Measurements from ENCODE around the gene PAN2. TPM values are rescaled to one million over a fixed set of nuclear protein-coding genes. Genes with fewer than 3 reads are reported as not detected.

PAN2 gene
- total RNA-seq, 1 experiment from 2014 or later, result 71.9 TPM

GRCh38 chr12:56317675-56318074 is 16.1 kb downstream of the PAN2 start:
- DNase-seq (ENCODE audit: low read depth, low spot score) (no peak), ATAC-seq (no peak)
- H3K27me3 ChIP-seq (ENCODE audit: control insufficient read depth, insufficient read depth, low read length), result no peaks in the 10 kb centered on the region
- intact Hi-C loops (cut with micrococcal nuclease; ENCODE audit: unreplicated experiment), result loop anchor here (5.0 kb wide), 1 partner anchor 150 kb away; the partner anchor contains the start of gene SPRYD4
- peaks cover 4% of the 10 kb centered on the region for H3K4me1 ChIP-seq (ENCODE audit: control insufficient read depth, insufficient read depth, low read length)
- TF ChIP-seq SIN3A (IDR thresholded peaks at IDR 0.05; ENCODE audit: borderline replicate concordance, insufficient read depth, low read depth, low read length) (no peak), CTCF (IDR thresholded peaks at IDR 0.05) (no peak; the same call in 1 of the 2 replicates), REST (IDR thresholded peaks at IDR 0.05; ENCODE audit: insufficient read depth in 1 of 2, low read depth in 2 of 2, low read length in 1 of 2) (no peak), POLR2AphosphoS5 (IDR thresholded peaks at IDR 0.05; ENCODE audit: low read depth, low read length) (no peak), TCF7L2 (IDR thresholded peaks at IDR 0.05; ENCODE audit: low read depth, low read length) (no peak)
- no peak overlapping the region for H3K4me3 ChIP-seq (ENCODE audit: low read depth in 2 of 2, low read length in 2 of 2)
- no TSS peak for BruUV-seq (replicated peaks)
- POLR2A ChIA-PET, result no interaction called here
- H3K9me3 ChIP-seq (ENCODE audit: control insufficient read depth, insufficient read depth, low read depth, low read length), result no peaks in the 10 kb centered on the region
- in situ Hi-C loops (cut with HindIII; ENCODE audit: low pct_unique_long_range_greater_than_20kb, low sequenced_read_pairs), result no loop called here
- H3K27ac ChIP-seq (ENCODE audit: low read length), result no peak overlapping the region
- CTCF ChIA-PET, result no interaction called here
- peaks cover 4% of the 10 kb centered on the region; the same call in 1 of the 2 replicates for H3K36me3 ChIP-seq (ENCODE audit: control insufficient read depth, insufficient read depth, low read length)

- DNase-seq (ENCODE audit: low read depth, low spot score) (peak; percentile 99), ATAC-seq (peak; percentile 97)
- peak within 1 kb of the TSS; percentile 97 for H3K27ac ChIP-seq (ENCODE audit: low read length)
- ChIA-PET CTCF (interaction anchor here (0.7 to 1.3 kb wide), 4 partner anchors 88 to 149 kb away, joined by 4 to 7 read pairs (median 6); no protein-coding TSS in a partner anchor), POLR2A (interaction anchor here (0.6 to 1.1 kb wide), 4 partner anchors 16 to 47 kb away, joined by 4 read pairs; partner anchors contain the start of gene APOF)
- H3K9me3 ChIP-seq (ENCODE audit: control insufficient read depth, insufficient read depth, low read depth, low read length), result no peaks in the 10 kb centered on the region
- TF ChIP-seq REST (IDR thresholded peaks at IDR 0.05; ENCODE audit: insufficient read depth in 1 of 2, low read depth in 2 of 2, low read length in 1 of 2), result no peak; a peak in 1 of 4 replicates
- no peak for TF ChIP-seq SIN3A (IDR thresholded peaks at IDR 0.05; ENCODE audit: borderline replicate concordance, insufficient read depth, low read depth, low read length)
- peak; percentile 86 for TF ChIP-seq POLR2AphosphoS5 (IDR thresholded peaks at IDR 0.05; ENCODE audit: low read depth, low read length)
- peak; percentile 66 for TF ChIP-seq TCF7L2 (IDR thresholded peaks at IDR 0.05; ENCODE audit: low read depth, low read length)
- no peak; the same call in 1 of the 2 replicates for TF ChIP-seq CTCF (IDR thresholded peaks at IDR 0.05)
- H3K27me3 ChIP-seq (ENCODE audit: control insufficient read depth, insufficient read depth, low read length), result no peaks in the 10 kb centered on the region
- no TSS peak for BruUV-seq (replicated peaks)
- in situ Hi-C loops (cut with HindIII; ENCODE audit: low pct_unique_long_range_greater_than_20kb, low sequenced_read_pairs), result no loop called here
- peaks cover 4% of the 10 kb centered on the region for H3K4me1 ChIP-seq (ENCODE audit: control insufficient read depth, insufficient read depth, low read length)
- H3K4me3 ChIP-seq (ENCODE audit: low read depth in 2 of 2, low read length in 2 of 2), result peak within 1 kb of the TSS; percentile 85 to 97
- intact Hi-C loops (cut with micrococcal nuclease; ENCODE audit: unreplicated experiment), result loop anchor here (5.0 kb wide), 1 partner anchor 151 kb away; the partner anchor contains the start of gene SPRYD4
- peaks cover 4% of the 10 kb centered on the region; the same call in 1 of the 2 replicates for H3K36me3 ChIP-seq (ENCODE audit: control insufficient read depth, insufficient read depth, low read length)
Observed at GRCh38 chr12:56315622-56316473, 18.0 kb downstream of the PAN2 start, which contains the start of gene CNPY2. Gene CNPY2, minus strand, starts transcription at chr12:56315988. Its CDS starts 771 bp downstream, at chr12:56315217.
